Adipocyte (in vitro differentiated cells): ENCODE results near the gene MKRN3.

ENCODE experiments used
- DNase-seq: peaks from one replicate; pipeline ENCODE4 v3.0.0-alpha.2; 2015; ENCODE audit warnings: low read depth
- H3K27me3 ChIP-seq: replicated peaks from 2 replicates; pipeline ENCODE4 v1.7.0; 2013; ENCODE audit warnings: mild to moderate bottlenecking, low read length, moderate library complexity; ENCODE audit not compliant: control insufficient read depth, insufficient read depth
- H3K36me3 ChIP-seq: 2 replicates; pipeline ENCODE4 v1.7.0; 2013; ENCODE audit warnings: low read length, mild to moderate bottlenecking, moderate library complexity; ENCODE audit not compliant: control insufficient read depth, insufficient read depth, severe bottlenecking
- H3K4me1 ChIP-seq: 2 replicates; pipeline ENCODE4 v1.7.0; 2013; ENCODE audit warnings: mild to moderate bottlenecking, low read length, moderate library complexity; ENCODE audit not compliant: control insufficient read depth, insufficient read depth
- H3K4me3 ChIP-seq: 2 replicates; pipeline ENCODE4 v1.7.0; 2013; ENCODE audit warnings: mild to moderate bottlenecking, low read length, moderate library complexity
- H3K9ac ChIP-seq: 2 replicates; pipeline ENCODE4 v1.7.0; 2013; ENCODE audit warnings: mild to moderate bottlenecking, low read length, moderate library complexity
- H3K9me3 ChIP-seq: 2 replicates; pipeline ENCODE4 v1.7.0; 2013; ENCODE audit warnings: mild to moderate bottlenecking, low read length, moderate library complexity; ENCODE audit not compliant: control insufficient read depth

The MKRN3 gene

DNA sequence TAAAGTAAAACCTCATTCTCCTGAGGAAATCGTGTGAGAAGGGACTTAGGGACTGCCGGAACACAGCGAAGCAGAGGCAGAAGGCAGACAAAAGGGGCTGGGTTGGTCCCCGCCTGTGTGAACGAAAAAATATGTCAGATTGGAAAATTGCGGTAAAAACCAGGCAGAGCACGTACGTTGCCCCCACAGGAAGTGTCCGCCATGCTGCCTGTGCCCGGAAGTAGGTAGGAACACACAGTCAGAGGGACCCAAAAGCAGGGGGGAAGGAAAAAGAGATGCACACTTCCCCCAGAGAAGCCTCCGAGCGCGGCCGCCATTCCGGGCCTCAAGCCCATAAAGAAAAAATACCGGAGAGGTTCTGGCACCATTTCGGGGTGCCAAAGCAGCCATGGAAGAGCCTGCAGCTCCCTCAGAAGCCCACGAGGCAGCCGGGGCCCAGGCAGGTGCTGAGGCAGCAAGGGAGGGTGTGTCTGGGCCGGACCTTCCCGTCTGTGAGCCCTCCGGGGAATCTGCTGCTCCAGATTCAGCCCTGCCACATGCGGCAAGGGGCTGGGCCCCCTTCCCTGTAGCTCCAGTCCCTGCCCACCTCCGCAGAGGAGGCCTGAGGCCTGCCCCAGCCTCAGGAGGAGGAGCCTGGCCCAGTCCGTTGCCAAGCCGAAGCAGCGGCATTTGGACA, at the start of gene MKRN3:
Gene MKRN3 (plus strand): TSS at position 280 of the 676 bp plus-strand sequence. CDS start 109 bp downstream, at position 389.
- no peak within 1 kb of the TSS for H3K4me3 ChIP-seq
- H3K9me3 ChIP-seq, result no peaks in the 10 kb centered on the region
- peaks cover 32% of the 10 kb centered on the region for H3K27me3 ChIP-seq
- DNase-seq, result no peak
- no peaks in the 10 kb centered on the region for H3K4me1 ChIP-seq
- H3K36me3 ChIP-seq, result no peaks in the 10 kb centered on the region
- no peak within 1 kb of the TSS for H3K9ac ChIP-seq

DNA sequence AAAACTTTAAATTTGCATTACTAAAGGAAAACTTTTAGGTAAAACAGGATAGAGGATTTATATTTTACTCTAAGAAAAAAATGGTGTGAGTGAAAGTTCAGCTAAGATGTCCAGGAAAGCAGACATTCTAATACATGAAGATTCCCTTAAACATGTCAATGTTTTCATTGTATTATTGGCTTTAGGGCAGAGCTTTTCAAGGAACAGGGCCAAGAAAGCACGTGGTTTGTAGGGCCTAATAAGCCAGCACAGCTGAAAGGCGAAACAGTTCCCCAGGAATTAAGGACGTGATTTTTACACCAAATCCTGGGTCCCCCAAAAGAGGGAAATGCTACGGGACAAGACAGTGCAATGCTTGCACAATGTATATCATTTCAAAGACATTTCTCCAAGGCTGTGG, 48.6 kb upstream of the MKRN3 start:
- no peaks in the 10 kb centered on the region for H3K36me3 ChIP-seq
- H3K9me3 ChIP-seq, result no peaks in the 10 kb centered on the region
- H3K9ac ChIP-seq, result no peak overlapping the region
- peaks cover 5% of the 10 kb centered on the region for H3K27me3 ChIP-seq
- DNase-seq, result no peak
- no peaks in the 10 kb centered on the region for H3K4me1 ChIP-seq
- H3K4me3 ChIP-seq, result no peak overlapping the region

- Histone ChIP-seq H3K4me1 (no peaks in the 10 kb centered on the region), H3K36me3 (no peaks in the 10 kb centered on the region), H3K27me3 (peaks cover 12% of the 10 kb centered on the region), H3K9ac (no peak overlapping the region), H3K4me3 (no peak overlapping the region), H3K9me3 (no peaks in the 10 kb centered on the region)
- DNase-seq, result no peak
Measured at GRCh38 chr15:23518104-23518503, 47.4 kb upstream of the MKRN3 start.

GRCh38 chr15:23524816-23525215, 40.7 kb upstream of the MKRN3 start:
- DNase-seq, result no peak
- Histone ChIP-seq H3K9ac (no peak overlapping the region), H3K27me3 (peaks cover 10% of the 10 kb centered on the region), H3K36me3 (no peaks in the 10 kb centered on the region), H3K9me3 (no peaks in the 10 kb centered on the region), H3K4me1 (no peaks in the 10 kb centered on the region), H3K4me3 (no peak overlapping the region)

DNA sequence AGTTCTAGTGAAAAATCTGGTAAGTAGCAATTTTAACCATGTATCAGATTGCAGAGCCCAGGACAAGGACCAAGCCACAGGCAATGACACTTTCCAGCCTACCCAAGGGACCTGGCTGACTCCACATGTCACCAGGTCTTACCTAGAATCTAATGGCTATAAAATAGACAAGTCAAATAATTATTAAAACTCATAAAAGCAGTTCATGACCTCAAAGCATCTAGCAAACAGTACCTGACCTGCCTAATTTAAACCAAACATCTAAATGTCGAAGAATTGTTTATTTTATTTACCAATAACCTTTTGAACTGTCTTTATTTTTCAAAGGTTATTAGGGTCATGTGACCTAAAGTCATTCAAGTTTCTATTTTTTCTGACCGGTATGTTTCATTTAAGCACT, 35.6 kb upstream of the MKRN3 start:
- DNase-seq, result no peak
- Histone ChIP-seq H3K9ac (no peak overlapping the region), H3K4me1 (no peaks in the 10 kb centered on the region), H3K27me3 (no peaks in the 10 kb centered on the region), H3K4me3 (no peak overlapping the region), H3K36me3 (no peaks in the 10 kb centered on the region), H3K9me3 (no peaks in the 10 kb centered on the region)

- no peak overlapping the region for H3K4me3 ChIP-seq
- peaks cover 2% of the 10 kb centered on the region for H3K27me3 ChIP-seq
- H3K36me3 ChIP-seq, result no peaks in the 10 kb centered on the region
- H3K9me3 ChIP-seq, result no peaks in the 10 kb centered on the region
- DNase-seq, result peak; percentile 4
- no peaks in the 10 kb centered on the region for H3K4me1 ChIP-seq
- H3K9ac ChIP-seq, result no peak overlapping the region
Measured at GRCh38 chr15:23532024-23532423, 33.5 kb upstream of the MKRN3 start.

DNA sequence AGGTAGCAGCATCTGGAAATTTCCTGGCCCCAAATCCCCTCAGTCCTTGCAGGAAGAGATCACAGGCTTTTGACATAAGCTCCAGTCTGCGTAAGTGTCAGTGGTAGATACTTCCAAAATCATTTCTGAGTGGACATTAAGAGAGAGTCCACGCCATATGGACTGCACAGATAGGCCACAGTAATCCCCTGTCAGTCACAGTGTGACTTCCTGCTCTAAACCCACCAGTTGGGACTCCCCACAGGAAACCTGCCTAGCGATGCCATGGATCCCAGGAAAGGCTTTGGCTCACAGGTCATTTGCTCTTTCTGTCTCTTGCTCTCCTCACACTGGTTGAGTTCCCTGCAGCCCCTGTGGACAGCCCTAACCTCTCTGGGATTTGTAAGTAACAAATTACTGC, 28.8 kb upstream of the MKRN3 start:
- H3K4me3 ChIP-seq, result no peak overlapping the region
- H3K9me3 ChIP-seq, result no peaks in the 10 kb centered on the region
- H3K4me1 ChIP-seq, result no peaks in the 10 kb centered on the region
- H3K9ac ChIP-seq, result no peak overlapping the region
- no peaks in the 10 kb centered on the region for H3K36me3 ChIP-seq
- DNase-seq, result no peak
- H3K27me3 ChIP-seq, result peaks cover 9% of the 10 kb centered on the region

DNA sequence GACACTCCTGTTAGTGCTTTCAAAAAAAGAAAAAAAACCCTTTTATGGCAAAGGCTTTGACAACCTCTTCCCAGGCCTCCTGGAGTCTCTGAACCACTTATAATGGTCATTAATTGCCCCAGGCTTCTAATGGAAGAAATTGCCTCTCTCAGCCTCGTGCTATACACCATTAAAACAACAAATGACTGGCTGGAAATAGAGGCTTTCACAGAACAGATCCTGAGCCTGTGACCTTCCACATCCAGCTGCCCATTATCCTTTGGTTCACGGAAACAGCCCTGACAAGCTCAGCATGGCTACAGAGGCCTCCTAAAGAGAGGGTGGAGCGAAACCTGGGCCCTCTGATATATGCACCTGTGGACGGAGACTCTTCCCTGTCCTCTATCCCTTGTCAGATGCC, 26.8 kb upstream of the MKRN3 start:
- no peak overlapping the region for H3K9ac ChIP-seq
- H3K4me1 ChIP-seq, result no peaks in the 10 kb centered on the region
- DNase-seq, result no peak
- H3K4me3 ChIP-seq, result no peak overlapping the region
- H3K9me3 ChIP-seq, result no peaks in the 10 kb centered on the region
- H3K36me3 ChIP-seq, result no peaks in the 10 kb centered on the region
- H3K27me3 ChIP-seq, result peaks cover 9% of the 10 kb centered on the region

- Histone ChIP-seq H3K27me3 (peaks cover 9% of the 10 kb centered on the region), H3K36me3 (no peaks in the 10 kb centered on the region), H3K4me1 (no peaks in the 10 kb centered on the region), H3K9ac (no peak overlapping the region), H3K9me3 (no peaks in the 10 kb centered on the region), H3K4me3 (no peak overlapping the region)
- DNase-seq, result no peak
Measured at GRCh38 chr15:23539892-23540291, 25.6 kb upstream of the MKRN3 start.

DNA sequence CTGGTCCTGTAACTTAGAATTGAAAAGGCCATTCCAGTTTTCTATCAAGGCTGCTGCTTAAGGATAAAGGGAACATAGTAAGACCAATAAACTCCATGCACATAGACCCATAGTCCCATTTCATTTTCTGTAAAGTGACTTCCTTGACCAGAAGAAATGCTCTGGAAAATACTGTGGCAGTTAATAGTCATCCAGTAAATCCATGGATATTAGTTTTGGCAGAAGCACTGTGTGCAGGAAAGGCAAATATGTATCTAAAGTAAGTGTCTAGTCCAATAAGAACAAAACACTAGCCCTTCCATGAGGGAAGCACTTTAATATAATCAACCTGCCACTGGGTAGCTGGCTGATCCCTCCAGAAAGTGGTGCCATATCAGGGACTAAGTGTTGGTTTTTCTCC, 19.3 kb upstream of the MKRN3 start:
- H3K4me1 ChIP-seq, result no peaks in the 10 kb centered on the region
- no peaks in the 10 kb centered on the region for H3K36me3 ChIP-seq
- DNase-seq, result no peak
- no peaks in the 10 kb centered on the region for H3K9me3 ChIP-seq
- H3K4me3 ChIP-seq, result no peak overlapping the region
- H3K27me3 ChIP-seq, result no peaks in the 10 kb centered on the region
- no peak overlapping the region for H3K9ac ChIP-seq

DNA sequence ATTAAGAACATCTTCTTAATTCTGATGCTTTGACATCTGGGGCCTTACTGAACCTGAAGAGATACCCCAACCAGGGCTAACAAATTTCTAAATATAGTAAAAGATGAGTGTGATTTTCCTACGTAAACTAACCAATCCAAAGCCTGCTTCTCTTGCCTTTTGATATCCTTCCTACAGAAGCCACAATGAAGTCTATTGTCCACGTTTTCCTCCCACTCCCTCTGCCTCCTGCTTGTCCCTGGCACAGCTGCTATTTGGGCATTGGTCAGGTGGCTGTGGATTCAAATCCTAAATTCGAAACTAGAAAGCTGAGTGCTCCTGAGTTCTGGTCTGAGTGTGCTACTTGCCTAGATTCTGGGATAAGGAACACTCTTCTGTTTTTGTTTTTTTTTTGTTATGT, 17.4 kb upstream of the MKRN3 start:
- DNase-seq, result no peak
- H3K4me1 ChIP-seq, result no peaks in the 10 kb centered on the region
- H3K9me3 ChIP-seq, result no peaks in the 10 kb centered on the region
- H3K36me3 ChIP-seq, result no peaks in the 10 kb centered on the region
- H3K4me3 ChIP-seq, result no peak overlapping the region
- H3K9ac ChIP-seq, result no peak overlapping the region
- H3K27me3 ChIP-seq, result no peaks in the 10 kb centered on the region

DNA sequence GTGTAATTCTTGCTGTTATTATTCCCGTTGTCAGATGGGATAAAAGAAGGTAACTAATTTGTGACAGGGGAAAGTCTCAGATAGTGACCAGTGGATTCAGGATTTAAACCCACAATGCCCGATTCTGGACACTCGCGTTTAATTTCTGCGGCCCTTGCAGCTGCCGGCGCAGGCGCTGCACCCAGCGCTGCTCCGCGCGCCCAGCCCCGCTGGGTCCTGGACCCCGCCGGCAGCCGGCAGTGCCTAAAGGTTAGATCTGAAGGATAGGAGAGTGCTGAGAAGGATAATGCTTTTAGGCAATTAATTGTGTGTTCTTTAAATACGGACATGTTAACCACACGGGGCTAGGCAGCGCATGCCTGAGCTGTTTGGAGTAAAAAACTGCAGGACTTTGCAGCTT, 3.6 kb upstream of the MKRN3 start:
- no peaks in the 10 kb centered on the region for H3K4me1 ChIP-seq
- H3K9ac ChIP-seq, result no peak overlapping the region
- peaks cover 28% of the 10 kb centered on the region for H3K27me3 ChIP-seq
- no peak overlapping the region for H3K4me3 ChIP-seq
- no peak for DNase-seq
- H3K36me3 ChIP-seq, result no peaks in the 10 kb centered on the region
- no peaks in the 10 kb centered on the region for H3K9me3 ChIP-seq
